HuH-7.5 (cell line): ENCODE data around the gene MUC20.
"Not testable (repeated sequence)": the region's sequence is repeated elsewhere in the genome, so short reads cannot be mapped to it uniquely, and the experiment has no call there.

Experiments used
- DNase-seq: peaks from one replicate; pipeline ENCODE4 v3.0.0; 2011; ENCODE audit warnings: low spot score

The MUC20 gene

DNA sequence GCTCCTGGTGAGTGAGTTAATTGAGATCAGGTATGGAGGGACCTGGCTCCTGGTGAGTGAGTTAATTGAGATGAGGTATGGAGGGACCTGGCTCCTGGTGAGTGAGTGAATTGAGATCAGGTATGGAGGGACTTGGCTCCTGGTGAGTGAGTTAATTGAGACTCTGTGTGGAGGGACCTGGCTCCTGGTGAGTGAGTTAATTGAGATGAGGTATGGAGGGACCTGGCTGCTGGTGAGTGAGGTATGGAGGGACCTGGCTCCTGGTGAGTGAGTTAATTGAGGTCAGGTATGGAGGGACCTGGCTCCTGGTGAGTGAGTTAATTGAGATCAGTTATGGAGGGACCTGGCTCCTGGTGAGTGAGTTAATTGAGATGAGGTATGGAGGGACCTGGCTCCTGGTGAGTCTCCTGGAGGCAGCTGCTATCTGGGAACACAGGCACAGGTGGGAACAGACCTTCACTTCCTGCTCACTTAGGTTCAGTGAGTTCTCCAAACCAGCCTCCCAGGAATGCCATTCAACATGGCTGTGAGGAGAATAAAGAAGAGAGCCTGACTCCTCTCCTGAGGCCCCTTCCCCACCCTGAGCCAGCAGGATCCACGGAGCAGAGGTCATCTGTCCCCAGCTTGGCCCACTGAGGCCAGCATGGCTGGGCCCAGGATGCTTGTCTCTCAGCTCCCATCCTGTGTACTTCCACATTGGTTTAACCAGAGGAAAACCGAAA, 9.5 kb upstream of the MUC20 start:
- DNase-seq = not testable (repeated sequence)

GRCh38 chr3:195711813-195712534, 8.8 kb upstream of the MUC20 start:
- DNase-seq = no peak

GRCh38 chr3:195712535-195712910, 8.3 kb upstream of the MUC20 start:
- DNase-seq = not testable (repeated sequence)

- not testable (repeated sequence) for DNase-seq
Observed at GRCh38 chr3:195713150-195713549, 7.6 kb upstream of the MUC20 start.

DNA sequence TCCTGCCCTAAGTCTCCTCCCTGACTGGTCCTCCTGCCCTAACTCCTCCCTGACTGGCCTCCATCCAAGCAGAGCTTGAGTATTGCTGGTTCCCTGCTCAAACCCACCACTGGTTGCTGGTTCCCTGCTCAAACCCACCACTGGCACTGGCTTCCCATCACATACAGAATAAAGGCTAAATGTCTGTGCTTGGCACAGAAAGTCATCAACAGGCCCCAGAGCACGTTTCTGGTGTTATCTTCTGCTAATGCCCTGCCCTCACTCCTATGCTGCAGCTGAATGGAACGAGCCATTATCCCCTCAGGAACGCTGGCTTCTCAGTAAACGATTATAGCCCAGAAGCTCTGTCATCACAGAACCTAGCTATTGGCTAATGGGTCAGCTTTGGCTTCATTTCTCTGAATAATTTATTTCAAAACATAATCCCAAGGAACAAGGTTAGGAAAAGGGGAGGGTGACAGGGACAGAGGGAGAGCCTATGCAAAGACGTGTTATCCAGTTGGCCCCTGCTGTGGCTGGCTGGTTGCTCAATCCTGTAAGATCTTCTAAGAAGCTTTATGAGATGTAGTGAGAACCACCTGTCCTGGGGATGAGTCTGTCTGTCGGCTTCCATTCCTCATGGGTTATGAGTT, 6.3 kb upstream of the MUC20 start:
- DNase-seq = no peak

GRCh38 chr3:195715134-195715533, 5.6 kb upstream of the MUC20 start:
- no peak for DNase-seq

DNA sequence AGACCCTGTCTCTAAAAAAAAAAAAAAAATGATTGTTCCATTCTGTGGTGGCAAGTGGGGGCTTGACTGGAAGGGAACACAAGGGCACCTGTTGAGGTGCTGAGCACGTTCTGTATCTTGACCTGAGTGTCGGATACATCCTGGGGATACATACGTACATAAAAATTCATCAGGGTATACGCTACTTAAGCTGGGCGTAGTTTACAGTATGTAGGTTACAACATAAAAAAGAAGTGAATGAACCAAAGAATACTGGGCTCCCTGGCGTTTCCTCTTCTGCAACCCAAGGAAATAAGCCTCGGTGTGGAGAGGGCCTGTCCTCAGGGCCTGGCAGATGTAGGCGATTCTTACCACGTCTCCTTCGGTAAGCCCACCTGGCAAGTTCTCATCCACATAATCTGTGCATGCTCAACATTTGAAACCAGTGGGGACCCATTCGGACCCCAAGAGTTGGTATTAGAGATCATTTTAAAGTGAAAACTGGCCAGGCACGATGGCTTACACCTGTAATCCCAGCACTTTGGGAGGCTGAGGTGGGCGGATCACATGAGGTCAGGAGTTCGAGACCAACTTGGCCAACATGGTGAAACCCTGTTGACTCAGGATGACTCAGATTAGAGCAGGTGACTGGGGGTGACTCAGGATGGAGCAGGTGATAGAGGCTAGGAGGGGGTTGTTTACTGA, 5.1 kb upstream of the MUC20 start:
- no peak for DNase-seq

DNA sequence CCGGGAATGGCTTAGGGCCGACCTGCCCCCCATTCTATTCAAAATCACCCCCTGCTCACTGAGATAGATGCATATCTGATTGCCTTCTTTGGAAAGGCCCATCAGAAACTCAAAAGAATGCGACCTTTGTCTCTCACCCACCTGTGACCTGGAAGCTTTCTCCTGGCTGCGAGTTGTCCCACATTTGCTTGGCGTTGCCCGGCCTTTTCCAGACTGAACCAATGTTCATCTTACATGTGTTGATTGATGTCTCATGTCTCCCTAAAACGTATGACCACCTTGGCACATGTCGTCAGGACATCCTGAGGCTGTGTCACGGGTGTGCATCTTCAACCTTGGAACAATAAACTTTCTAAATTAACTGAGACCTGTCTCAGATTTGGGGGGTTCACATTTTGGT, 3.4 kb upstream of the MUC20 start:
- no peak for DNase-seq

GRCh38 chr3:195717852-195718476, 2.8 kb upstream of the MUC20 start:
- no peak for DNase-seq

GRCh38 chr3:195718477-195718984, 2.2 kb upstream of the MUC20 start:
- DNase-seq = no peak

- not testable (repeated sequence) for DNase-seq
Observed at GRCh38 chr3:195719514-195720254, 1.1 kb upstream of the MUC20 start.

- DNase-seq = not testable (repeated sequence)
Observed at GRCh38 chr3:195722139-195722995, 1.6 kb downstream of the MUC20 start.

- DNase-seq = not testable (repeated sequence)
Observed at GRCh38 chr3:195722996-195723345, 2.2 kb downstream of the MUC20 start.

GRCh38 chr3:195724363-195724762, 3.6 kb downstream of the MUC20 start:
- not testable (repeated sequence) for DNase-seq

DNA sequence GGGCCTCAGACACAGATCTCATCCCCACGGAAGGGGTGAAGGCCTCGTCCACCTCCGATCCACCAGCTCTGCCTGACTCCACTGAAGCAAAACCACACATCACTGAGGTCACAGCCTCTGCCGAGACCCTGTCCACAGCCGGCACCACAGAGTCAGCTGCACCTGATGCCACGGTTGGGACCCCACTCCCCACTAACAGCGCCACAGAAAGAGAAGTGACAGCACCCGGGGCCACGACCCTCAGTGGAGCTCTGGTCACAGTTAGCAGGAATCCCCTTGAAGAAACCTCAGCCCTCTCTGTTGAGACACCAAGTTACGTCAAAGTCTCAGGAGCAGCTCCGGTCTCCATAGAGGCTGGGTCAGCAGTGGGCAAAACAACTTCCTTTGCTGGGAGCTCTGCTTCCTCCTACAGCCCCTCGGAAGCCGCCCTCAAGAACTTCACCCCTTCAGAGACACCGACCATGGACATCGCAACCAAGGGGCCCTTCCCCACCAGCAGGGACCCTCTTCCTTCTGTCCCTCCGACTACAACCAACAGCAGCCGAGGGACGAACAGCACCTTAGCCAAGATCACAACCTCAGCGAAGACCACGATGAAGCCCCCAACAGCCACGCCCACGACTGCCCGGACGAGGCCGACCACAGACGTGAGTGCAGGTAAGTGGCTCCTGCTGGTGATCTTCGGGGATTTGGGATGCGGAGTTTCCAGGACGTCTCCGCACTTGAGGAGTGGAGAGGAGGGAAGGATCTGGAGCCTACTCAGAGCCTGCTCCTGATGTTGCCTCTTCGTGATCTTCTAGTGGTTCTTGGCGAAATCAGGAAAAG, 5.3 kb downstream of the MUC20 start:
- DNase-seq = not testable (repeated sequence)

GRCh38 chr3:195727606-195728195, 6.9 kb downstream of the MUC20 start:
- DNase-seq = no peak

GRCh38 chr3:195728789-195729188, 8.0 kb downstream of the MUC20 start:
- not testable (repeated sequence) for DNase-seq

GRCh38 chr3:195729476-195730251, 8.9 kb downstream of the MUC20 start:
- DNase-seq = no peak
